Parathyroid adenoma (tissue), 2 donors: ENCODE data around the gene OR5K2.

Experiments
- H2AFZ ChIP-seq: fragments of 300-600 bp; sonication (generic); one replicate; pipeline ENCODE4 v1.7.0; 2017; ENCODE audit warnings: antibody characterized with exemption, mild to moderate bottlenecking
- H3K27ac ChIP-seq: fragments of 300-600 bp; sonication (generic); one replicate; pipeline ENCODE4 v1.7.0; 2017
- H3K27me3 ChIP-seq: fragments of 300-600 bp; sonication (generic); one replicate; pipeline ENCODE4 v1.7.0; 2017; ENCODE audit warnings: low read length; ENCODE audit not compliant: control insufficient read depth, insufficient read depth
- H3K36me3 ChIP-seq: fragments of 300-600 bp; sonication (generic); one replicate; pipeline ENCODE4 v1.7.0; 2017; ENCODE audit warnings: low read length; ENCODE audit not compliant: control insufficient read depth, insufficient read depth
- H3K4me1 ChIP-seq: fragments of 300-600 bp; sonication (generic); one replicate; pipeline ENCODE4 v1.7.0; 2017; ENCODE audit warnings: control low read depth
- H3K4me2 ChIP-seq: fragments of 300-600 bp; sonication (generic); one replicate; pipeline ENCODE4 v1.7.0; 2017; ENCODE audit warnings: low read length
- H3K4me3 ChIP-seq: fragments of 300-600 bp; sonication (generic); one replicate; pipeline ENCODE4 v1.7.0; 2017; ENCODE audit warnings: low read depth, low read length
- H3K79me2 ChIP-seq: fragments of 300-600 bp; sonication (generic); one replicate; pipeline ENCODE4 v1.7.0; 2017; ENCODE audit warnings: control low read depth
- H3K9ac ChIP-seq: fragments of 300-600 bp; sonication (generic); one replicate; pipeline ENCODE4 v1.7.0; 2017; ENCODE audit warnings: mild to moderate bottlenecking
- H3K9me3 ChIP-seq: fragments of 300-600 bp; sonication (generic); one replicate; pipeline ENCODE4 v1.7.0; 2017; ENCODE audit warnings: low read length; ENCODE audit not compliant: control insufficient read depth
- TF ChIP-seq, protein P1 (sequence below): fragments of 300-600 bp; sonication (generic); IDR thresholded peaks from one replicate; pipeline ENCODE4 v1.7.0; 2017; ENCODE audit warnings: antibody characterized with exemption, mild to moderate bottlenecking
- donor health status: primary hyperparathyroidism.

OR5K2 gene

DNA sequence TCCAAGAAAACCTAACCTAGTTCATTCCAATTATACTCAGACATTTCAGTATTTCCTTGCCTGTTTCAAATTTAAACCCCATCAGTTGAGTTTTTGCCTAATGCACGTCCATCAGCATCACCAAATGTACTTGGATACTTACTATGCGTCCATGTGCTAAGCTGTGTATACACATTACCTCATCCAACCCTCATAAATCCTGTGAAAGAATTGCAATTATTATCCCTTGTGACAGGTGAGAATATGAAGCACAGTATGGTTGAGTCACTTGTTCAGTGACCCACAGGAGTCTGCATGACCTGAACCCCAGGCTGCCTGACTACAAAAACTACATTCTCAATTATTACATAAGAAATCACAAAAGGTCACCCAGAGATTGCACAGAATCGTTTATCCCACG is 2.5 kb downstream of the OR5K2 start:
- Histone ChIP-seq H3K36me3 (no peaks in the 10 kb centered on the region), H2AFZ (no peak overlapping the region), H3K4me2 (no peak overlapping the region), H3K9ac (no peak overlapping the region), H3K27me3 (no peaks in the 10 kb centered on the region), H3K79me2 (no peaks in the 10 kb centered on the region), H3K4me1 (no peaks in the 10 kb centered on the region), H3K9me3 (no peaks in the 10 kb centered on the region), H3K27ac (no peak overlapping the region), H3K4me3 (no peak overlapping the region)
- TF ChIP-seq, protein P1, sequence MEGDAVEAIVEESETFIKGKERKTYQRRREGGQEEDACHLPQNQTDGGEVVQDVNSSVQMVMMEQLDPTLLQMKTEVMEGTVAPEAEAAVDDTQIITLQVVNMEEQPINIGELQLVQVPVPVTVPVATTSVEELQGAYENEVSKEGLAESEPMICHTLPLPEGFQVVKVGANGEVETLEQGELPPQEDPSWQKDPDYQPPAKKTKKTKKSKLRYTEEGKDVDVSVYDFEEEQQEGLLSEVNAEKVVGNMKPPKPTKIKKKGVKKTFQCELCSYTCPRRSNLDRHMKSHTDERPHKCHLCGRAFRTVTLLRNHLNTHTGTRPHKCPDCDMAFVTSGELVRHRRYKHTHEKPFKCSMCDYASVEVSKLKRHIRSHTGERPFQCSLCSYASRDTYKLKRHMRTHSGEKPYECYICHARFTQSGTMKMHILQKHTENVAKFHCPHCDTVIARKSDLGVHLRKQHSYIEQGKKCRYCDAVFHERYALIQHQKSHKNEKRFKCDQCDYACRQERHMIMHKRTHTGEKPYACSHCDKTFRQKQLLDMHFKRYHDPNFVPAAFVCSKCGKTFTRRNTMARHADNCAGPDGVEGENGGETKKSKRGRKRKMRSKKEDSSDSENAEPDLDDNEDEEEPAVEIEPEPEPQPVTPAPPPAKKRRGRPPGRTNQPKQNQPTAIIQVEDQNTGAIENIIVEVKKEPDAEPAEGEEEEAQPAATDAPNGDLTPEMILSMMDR: no peak

DNA sequence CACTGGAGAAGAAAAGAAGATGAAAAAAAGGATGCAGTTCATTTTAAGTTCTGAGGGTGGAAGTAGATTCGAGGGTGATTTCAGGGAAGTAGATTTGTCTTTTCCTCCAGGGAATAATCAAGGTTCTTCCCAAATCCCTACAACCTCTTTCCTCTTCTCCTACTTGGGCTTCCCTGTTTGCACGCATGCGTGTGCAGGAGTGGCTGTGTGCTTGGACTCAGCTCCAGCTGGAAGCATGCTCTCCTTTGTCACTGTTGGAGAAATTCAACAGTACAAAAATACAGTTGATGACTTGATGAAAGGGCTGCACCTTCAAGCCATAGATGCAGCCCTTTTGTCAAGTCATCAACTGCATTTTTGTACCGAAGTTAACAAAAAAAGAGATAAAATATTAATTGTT is 3.8 kb downstream of the OR5K2 start:
- Histone ChIP-seq H2AFZ (no peak overlapping the region), H3K9ac (no peak overlapping the region), H3K4me2 (no peak overlapping the region), H3K36me3 (no peaks in the 10 kb centered on the region), H3K9me3 (no peaks in the 10 kb centered on the region), H3K4me1 (no peaks in the 10 kb centered on the region), H3K4me3 (no peak overlapping the region), H3K79me2 (no peaks in the 10 kb centered on the region), H3K27me3 (no peaks in the 10 kb centered on the region), H3K27ac (no peak overlapping the region)
- TF ChIP-seq, protein P1: no peak

DNA sequence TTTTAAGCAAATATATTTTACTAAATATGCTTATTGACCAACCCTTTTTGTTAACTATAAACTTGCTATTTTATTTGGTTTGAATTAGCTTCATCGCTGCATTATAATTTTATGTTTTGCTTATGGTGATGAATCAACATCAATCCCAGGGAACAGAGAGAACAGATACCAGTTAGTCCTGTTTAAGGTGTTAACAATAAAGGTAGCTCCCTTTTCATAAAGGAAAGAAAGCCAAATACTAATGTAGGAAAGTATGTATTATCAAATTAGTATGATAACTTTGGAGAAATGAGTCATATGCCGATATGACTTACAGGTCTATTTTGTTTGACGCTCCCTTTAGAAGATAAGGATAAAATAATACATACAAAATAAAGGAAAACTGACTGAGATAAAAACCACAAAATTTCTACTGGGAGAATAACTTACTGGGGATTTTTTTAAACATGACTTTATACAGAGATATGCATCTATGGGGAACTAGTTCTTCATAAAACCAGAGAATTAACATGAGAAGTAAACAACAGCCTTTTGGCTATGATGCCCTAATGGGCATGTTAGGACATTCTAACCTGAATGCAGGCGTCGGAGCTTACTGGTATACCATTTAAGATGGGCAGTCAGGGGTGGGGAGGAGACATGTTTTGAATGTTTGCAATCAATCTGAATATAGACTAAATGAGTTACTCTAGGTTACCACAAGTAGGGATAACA is 4.5 kb downstream of the OR5K2 start:
- Histone ChIP-seq H3K4me1 (no peaks in the 10 kb centered on the region), H3K27me3 (no peaks in the 10 kb centered on the region), H3K9me3 (no peaks in the 10 kb centered on the region), H3K79me2 (no peaks in the 10 kb centered on the region), H3K4me3 (no peak overlapping the region), H2AFZ (no peak overlapping the region), H3K9ac (no peak overlapping the region), H3K27ac (no peak overlapping the region), H3K4me2 (no peak overlapping the region), H3K36me3 (no peaks in the 10 kb centered on the region)
- TF ChIP-seq, protein P1: no peak

DNA sequence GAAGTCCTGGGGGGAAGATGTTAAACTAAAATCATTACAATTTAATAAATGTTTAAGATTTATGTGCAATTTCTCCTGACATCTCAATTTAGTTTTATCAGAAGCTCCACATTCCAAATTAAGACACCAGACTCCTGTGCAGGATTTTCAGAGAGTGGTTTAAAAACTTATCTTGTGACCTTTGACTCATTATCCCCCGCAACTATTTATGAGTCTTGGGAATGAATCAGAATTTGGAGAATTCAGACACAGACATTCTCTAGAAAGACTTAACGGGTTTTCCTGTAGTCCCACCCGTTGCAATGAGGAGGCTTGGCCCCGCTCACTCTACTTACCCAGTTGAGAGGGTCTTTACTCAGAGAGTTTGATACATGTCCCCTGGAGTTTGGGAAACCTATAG is 7.1 kb downstream of the OR5K2 start:
- Histone ChIP-seq H3K27ac (no peak overlapping the region), H2AFZ (no peak overlapping the region), H3K79me2 (no peaks in the 10 kb centered on the region), H3K4me1 (no peaks in the 10 kb centered on the region), H3K9me3 (no peaks in the 10 kb centered on the region), H3K9ac (no peak overlapping the region), H3K4me2 (no peak overlapping the region), H3K36me3 (no peaks in the 10 kb centered on the region), H3K4me3 (no peak overlapping the region), H3K27me3 (no peaks in the 10 kb centered on the region)
- TF ChIP-seq, protein P1: no peak

DNA sequence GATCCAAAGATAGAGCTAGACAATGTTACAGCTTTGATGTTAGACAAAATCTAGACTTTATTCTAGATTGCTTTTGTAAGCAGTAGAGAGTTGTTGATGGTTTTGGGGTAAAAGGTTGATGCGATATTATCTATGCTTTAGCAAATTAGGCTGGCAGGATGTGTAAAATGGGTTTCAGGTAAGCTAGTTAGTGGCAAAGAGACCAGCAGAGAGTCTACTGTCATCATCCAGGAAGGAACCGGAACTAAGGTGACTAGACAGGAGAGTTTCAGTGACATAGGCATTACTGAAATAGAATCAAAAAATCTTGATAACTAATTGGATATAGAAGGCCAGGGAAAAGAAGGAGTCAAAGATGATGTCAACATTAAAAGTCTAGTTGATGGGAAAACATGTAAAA is 11.1 kb downstream of the OR5K2 start:
- no peak overlapping the region for H3K4me2 ChIP-seq
- no peaks in the 10 kb centered on the region for H3K4me1 ChIP-seq
- no peaks in the 10 kb centered on the region for H3K9me3 ChIP-seq
- no peaks in the 10 kb centered on the region for H3K36me3 ChIP-seq
- H2AFZ ChIP-seq: no peak overlapping the region
- H3K27ac ChIP-seq: no peak overlapping the region
- TF ChIP-seq, protein P1: no peak
- H3K79me2 ChIP-seq: no peaks in the 10 kb centered on the region
- H3K9ac ChIP-seq: no peak overlapping the region
- H3K27me3 ChIP-seq: no peaks in the 10 kb centered on the region
- H3K4me3 ChIP-seq: no peak overlapping the region
